AG09319 (cell line): ENCODE results near the gene AVPR2.

Experiments used
- DNase-seq: peaks from one replicate; pipeline ENCODE4 v3.0.0-alpha.2; 2010; ENCODE audit warnings: low read depth; ENCODE audit errors: extremely low read depth
- CTCF ChIP-seq: IDR thresholded peaks from 2 replicates; pipeline ENCODE4 v1.5.1; 2011; ENCODE audit warnings: low read depth, mild to moderate bottlenecking, inconsistent platforms, low read length, moderate library complexity

AVPR2 gene

GRCh38 chrX:153950127-153950526 lies 45.7 kb downstream of the AVPR2 start:
- no peak for TF ChIP-seq CTCF
- DNase-seq, result no peak

GRCh38 chrX:153951683-153952372 lies 47.4 kb downstream of the AVPR2 start:
- no peak for TF ChIP-seq CTCF
- no peak for DNase-seq

- TF ChIP-seq CTCF, result no peak
- no peak for DNase-seq
These were observed 48.0 kb downstream of the AVPR2 start for GRCh38 chrX:153952373-153953026.

- DNase-seq, result no peak
- TF ChIP-seq CTCF, result peak; percentile 96
These were observed 48.9 kb downstream of the AVPR2 start for GRCh38 chrX:153953342-153953830.

- no peak for DNase-seq
- no peak for TF ChIP-seq CTCF
These were observed 49.6 kb downstream of the AVPR2 start for GRCh38 chrX:153953892-153954557.

- no peak for DNase-seq
- TF ChIP-seq CTCF, result no peak
These were observed 50.2 kb downstream of the AVPR2 start for GRCh38 chrX:153954558-153955227.

GRCh38 chrX:153955228-153955732 lies 50.8 kb downstream of the AVPR2 start:
- no peak for DNase-seq
- no peak for TF ChIP-seq CTCF
